GM23338 (cell line): ENCODE data around the gene DOCK2. TPM values are rescaled to one million over a fixed set of nuclear protein-coding genes. Genes with fewer than 3 reads are reported as not detected.
A peak's percentile ranks its signal among the peaks of the same experiment; 100 is the strongest.

Experiments
- ATAC-seq: fragments of 200-7000 bp; cut with Tn5 transposase; 3 replicates; pipeline ENCODE4 v1.9.1; 2020
- DNase-seq: peaks from one replicate; pipeline ENCODE4 v3.0.0-alpha.2; 2015; ENCODE audit warnings: low spot score
- H2AFZ ChIP-seq: fragments of 200-600 bp; sonication (generic); 2 replicates; pipeline ENCODE4 v1.8.0; 2016; ENCODE audit warnings: antibody characterized with exemption, mild to moderate bottlenecking, moderate library complexity
- H3F3A ChIP-seq: fragments of 200-600 bp; sonication (generic); replicated peaks from 2 replicates; pipeline ENCODE4 v1.8.0; 2017; ENCODE audit warnings: antibody characterized with exemption, mixed run types, low read depth
- H3K27ac ChIP-seq: fragments of 200-600 bp; sonication (generic); 2 replicates; pipeline ENCODE4 v1.6.1; 2016; ENCODE audit warnings: low read depth
- H3K27me3 ChIP-seq: fragments of 200-600 bp; sonication (generic); 2 replicates; pipeline ENCODE4 v1.8.0; 2016; ENCODE audit warnings: mild to moderate bottlenecking, mixed run types, moderate library complexity; ENCODE audit not compliant: insufficient read depth
- H3K36me3 ChIP-seq: fragments of 200-600 bp; sonication (generic); 2 replicates; pipeline ENCODE4 v1.8.0; 2016; ENCODE audit warnings: mild to moderate bottlenecking; ENCODE audit not compliant: insufficient read depth
- H3K4me1 ChIP-seq: fragments of 200-600 bp; sonication (generic); 2 replicates; pipeline ENCODE4 v1.8.0; 2016; ENCODE audit warnings: mild to moderate bottlenecking, moderate library complexity; ENCODE audit not compliant: insufficient read depth
- H3K4me2 ChIP-seq: fragments of 200-600 bp; sonication (generic); 2 replicates; pipeline ENCODE4 v1.7.1; 2017; ENCODE audit warnings: mixed run types
- H3K4me3 ChIP-seq: fragments of 200-600 bp; sonication (generic); 2 replicates; pipeline ENCODE4 v1.6.1; 2016; ENCODE audit warnings: mixed run types
- H3K79me2 ChIP-seq: fragments of 200-600 bp; sonication (generic); replicated peaks from 2 replicates; pipeline ENCODE4 v1.8.0; 2017; ENCODE audit warnings: mild to moderate bottlenecking; ENCODE audit not compliant: insufficient read depth
- H3K9me2 ChIP-seq: fragments of 200-600 bp; sonication (generic); 2 replicates; pipeline ENCODE4 v1.8.0; 2017; ENCODE audit not compliant: insufficient read depth
- H4K20me1 ChIP-seq: fragments of 200-600 bp; sonication (generic); replicated peaks from 2 replicates; pipeline ENCODE4 v1.8.0; 2017; ENCODE audit warnings: mild to moderate bottlenecking; ENCODE audit not compliant: insufficient read depth
- H3K27ac Mint-ChIP-seq: 2 replicates; pipeline ENCODE4 v1.8.0; 2020; ENCODE audit warnings: inconsistent platforms, mild to moderate bottlenecking, moderate library complexity, mixed read lengths
- H3K27me3 Mint-ChIP-seq: 3 replicates; pipeline ENCODE4 v1.8.0; 2022; ENCODE audit warnings: low read depth, mild to moderate bottlenecking, moderate library complexity, mixed read lengths, inconsistent platforms; ENCODE audit not compliant: insufficient read depth, poor library complexity
- H3K36me3 Mint-ChIP-seq: 3 replicates; pipeline ENCODE4 v1.8.0; 2021; ENCODE audit warnings: low read depth, mild to moderate bottlenecking, inconsistent platforms, moderate library complexity, mixed read lengths
- H3K4me1 Mint-ChIP-seq: 3 replicates; pipeline ENCODE4 v1.8.0; 2020; ENCODE audit warnings: mild to moderate bottlenecking, inconsistent platforms, mixed read lengths
- H3K4me3 Mint-ChIP-seq: 3 replicates; pipeline ENCODE4 v1.8.0; 2021; ENCODE audit warnings: moderate library complexity, mild to moderate bottlenecking, inconsistent platforms, mixed read lengths
- H3K9me3 Mint-ChIP-seq: 3 replicates; pipeline ENCODE4 v1.8.0; 2020; ENCODE audit warnings: moderate library complexity, mild to moderate bottlenecking, inconsistent platforms, mixed read lengths
- CREB1 ChIP-seq: fragments of 250-450 bp; sonication (Bioruptor Pico); IDR thresholded peaks from 2 replicates; pipeline ENCODE4 v1.5.0; 2020; ENCODE audit warnings: low read depth, mild to moderate bottlenecking, moderate library complexity
- EZH2 ChIP-seq: fragments of 200-600 bp; sonication (generic); IDR thresholded peaks from one replicate; pipeline ENCODE4 v1.8.0; 2017; ENCODE audit warnings: antibody characterized with exemption, mild to moderate bottlenecking, low read depth; ENCODE audit not compliant: unreplicated experiment
- EZH2phosphoT487 ChIP-seq: fragments of 200-600 bp; sonication (generic); IDR thresholded peaks from one replicate; pipeline ENCODE4 v1.8.1; 2018; ENCODE audit warnings: antibody characterized with exemption; ENCODE audit not compliant: unreplicated experiment
- JUNB ChIP-seq: IDR thresholded peaks from one replicate; pipeline ENCODE4 v1.6.1; 2016; ENCODE audit warnings: antibody characterized with exemption; ENCODE audit not compliant: unreplicated experiment
- NANOG ChIP-seq: IDR thresholded peaks from 2 replicates; pipeline ENCODE4 v1.6.1; 2016; ENCODE audit warnings: antibody characterized with exemption, borderline replicate concordance
- POLR2AphosphoS5 ChIP-seq: IDR thresholded peaks from 2 replicates; pipeline ENCODE4 v1.6.1; 2016; ENCODE audit warnings: antibody characterized with exemption, low read depth
- STAT1 ChIP-seq: IDR thresholded peaks from one replicate; pipeline ENCODE4 v1.6.1; 2016; ENCODE audit warnings: antibody characterized with exemption; ENCODE audit not compliant: unreplicated experiment
- ZNF114 ChIP-seq: fragments of 250-450 bp; sonication (Bioruptor Pico); IDR thresholded peaks from 2 replicates; pipeline ENCODE4 v1.5.0; 2020; ENCODE audit warnings: mild to moderate bottlenecking, moderate library complexity
- ZNF331 ChIP-seq: fragments of 250-450 bp; sonication (Bioruptor Pico); IDR thresholded peaks from 2 replicates; pipeline ENCODE4 v1.5.0; 2020; ENCODE audit warnings: low read depth, mild to moderate bottlenecking, moderate library complexity
- polyA plus RNA-seq: library from polyadenylated mRNA; unstranded; fragments of >200 nt; fragmentation: Nextera tagmentation; extraction: Ambion mirVana; gene quantifications from 2 replicates; pipeline ENCODE4 v1.2.1, GENCODE V29; 2016
- total RNA-seq: library from RNA; depleted of rRNA; stranded (reverse); fragments of >200 nt; shearing (Covaris generic); gene quantifications from 2 replicates; pipeline ENCODE4 v1.2.3, GENCODE V29; 2014
- TF ChIP-seq, protein P1 (sequence below), 2 experiments: fragments of 200-600 bp in 1 of 2; sonication (generic) in 1 of 2; conservative IDR thresholded peaks; 2 replicates each; pipeline versions ENCODE4 v1.5.1 to v1.6.1; 2016 to 2017; ENCODE audit warnings: antibody characterized with exemption in 2 of 2, low read depth in 2 of 2, mild to moderate bottlenecking in 2 of 2, moderate library complexity in 1 of 2
- TF ChIP-seq, protein P2 (sequence below): IDR thresholded peaks from 2 replicates; pipeline ENCODE4 v1.6.1; 2016; ENCODE audit warnings: antibody characterized with exemption
- TF ChIP-seq, protein P3 (sequence below): IDR thresholded peaks from one replicate; pipeline ENCODE4 v1.6.1; 2018; ENCODE audit warnings: antibody characterized with exemption; ENCODE audit not compliant: unreplicated experiment
- TF ChIP-seq, protein P4 (sequence below): fragments of 250-450 bp; sonication (Bioruptor Pico); IDR thresholded peaks from 2 replicates; pipeline ENCODE4 v1.5.0; 2020; ENCODE audit warnings: mild to moderate bottlenecking, moderate library complexity

DOCK2 gene
- total and polyA plus RNA-seq, 2 experiments from 2014 or later: 3.7 to 9.4 TPM

DNA sequence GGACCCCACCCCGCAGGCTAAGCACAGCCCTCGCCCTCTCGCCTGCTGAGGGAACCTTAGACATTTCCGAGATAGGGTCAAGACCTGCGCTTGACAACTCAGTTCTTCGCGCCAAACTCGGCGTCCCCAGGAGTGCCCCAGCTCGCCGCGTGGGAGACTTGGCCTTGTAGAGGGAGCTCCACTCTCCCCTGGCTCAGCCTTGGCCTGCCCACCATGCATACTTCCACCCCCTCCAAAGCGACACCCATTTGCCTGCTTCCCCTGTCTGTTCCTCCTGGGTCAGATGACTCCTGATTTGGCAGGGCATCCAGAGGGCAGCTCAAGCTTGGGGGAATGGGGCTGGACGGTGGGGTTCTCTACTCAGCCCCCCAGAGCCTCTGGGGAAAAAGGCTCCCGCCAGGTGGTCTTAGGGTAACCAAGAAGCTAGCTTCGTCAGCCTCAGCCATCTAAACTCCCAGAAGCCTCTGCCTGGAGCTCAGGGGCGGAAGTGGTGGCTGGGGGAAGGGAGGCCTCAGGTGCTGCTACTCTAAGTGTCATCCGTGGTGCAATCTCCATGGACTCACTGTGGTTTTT, 560 bp downstream of the DOCK2 start:
- Mint-ChIP-seq H3K27me3 (peaks cover 17% of the 10 kb centered on the region), H3K9me3 (peaks cover 9% of the 10 kb centered on the region; the same call in 2 of the 3 replicates), H3K4me1 (peaks cover 11% of the 10 kb centered on the region), H3K36me3 (no peaks in the 10 kb centered on the region; the same call in 2 of the 3 replicates), H3K4me3 (peak overlapping the region; percentile 80; the same call in 2 of the 3 replicates), H3K27ac (no peak overlapping the region)
- Histone ChIP-seq H2AFZ (peak overlapping the region; percentile 97), H3K79me2 (no peaks in the 10 kb centered on the region), H3K27ac (no peak overlapping the region), H3K27me3 (peaks cover 16% of the 10 kb centered on the region), H3K36me3 (no peaks in the 10 kb centered on the region), H3K4me1 (peaks cover 15% of the 10 kb centered on the region), H4K20me1 (no peaks in the 10 kb centered on the region), H3K4me2 (peak overlapping the region; percentile 92), H3K9me2 (no peaks in the 10 kb centered on the region), H3F3A (no peaks in the 10 kb centered on the region), H3K4me3 (peak overlapping the region; percentile 86)
- no peak for DNase-seq
- TF ChIP-seq STAT1 (no peak), EZH2 (no peak), NANOG (no peak), ZNF114 (CRISPR knock-in tag) (no peak), POLR2AphosphoS5 (no peak), EZH2phosphoT487 (no peak), CREB1 (no peak), ZNF331 (CRISPR knock-in tag) (no peak), JUNB (no peak)
- TF ChIP-seq, protein P1, sequence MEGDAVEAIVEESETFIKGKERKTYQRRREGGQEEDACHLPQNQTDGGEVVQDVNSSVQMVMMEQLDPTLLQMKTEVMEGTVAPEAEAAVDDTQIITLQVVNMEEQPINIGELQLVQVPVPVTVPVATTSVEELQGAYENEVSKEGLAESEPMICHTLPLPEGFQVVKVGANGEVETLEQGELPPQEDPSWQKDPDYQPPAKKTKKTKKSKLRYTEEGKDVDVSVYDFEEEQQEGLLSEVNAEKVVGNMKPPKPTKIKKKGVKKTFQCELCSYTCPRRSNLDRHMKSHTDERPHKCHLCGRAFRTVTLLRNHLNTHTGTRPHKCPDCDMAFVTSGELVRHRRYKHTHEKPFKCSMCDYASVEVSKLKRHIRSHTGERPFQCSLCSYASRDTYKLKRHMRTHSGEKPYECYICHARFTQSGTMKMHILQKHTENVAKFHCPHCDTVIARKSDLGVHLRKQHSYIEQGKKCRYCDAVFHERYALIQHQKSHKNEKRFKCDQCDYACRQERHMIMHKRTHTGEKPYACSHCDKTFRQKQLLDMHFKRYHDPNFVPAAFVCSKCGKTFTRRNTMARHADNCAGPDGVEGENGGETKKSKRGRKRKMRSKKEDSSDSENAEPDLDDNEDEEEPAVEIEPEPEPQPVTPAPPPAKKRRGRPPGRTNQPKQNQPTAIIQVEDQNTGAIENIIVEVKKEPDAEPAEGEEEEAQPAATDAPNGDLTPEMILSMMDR (conservative IDR thresholded peaks at IDR 0.05; ENCODE audit: low read depth in 2 of 2): no peak
- TF ChIP-seq, protein P2, sequence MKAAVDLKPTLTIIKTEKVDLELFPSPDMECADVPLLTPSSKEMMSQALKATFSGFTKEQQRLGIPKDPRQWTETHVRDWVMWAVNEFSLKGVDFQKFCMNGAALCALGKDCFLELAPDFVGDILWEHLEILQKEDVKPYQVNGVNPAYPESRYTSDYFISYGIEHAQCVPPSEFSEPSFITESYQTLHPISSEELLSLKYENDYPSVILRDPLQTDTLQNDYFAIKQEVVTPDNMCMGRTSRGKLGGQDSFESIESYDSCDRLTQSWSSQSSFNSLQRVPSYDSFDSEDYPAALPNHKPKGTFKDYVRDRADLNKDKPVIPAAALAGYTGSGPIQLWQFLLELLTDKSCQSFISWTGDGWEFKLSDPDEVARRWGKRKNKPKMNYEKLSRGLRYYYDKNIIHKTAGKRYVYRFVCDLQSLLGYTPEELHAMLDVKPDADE: no peak
- TF ChIP-seq, protein P3, sequence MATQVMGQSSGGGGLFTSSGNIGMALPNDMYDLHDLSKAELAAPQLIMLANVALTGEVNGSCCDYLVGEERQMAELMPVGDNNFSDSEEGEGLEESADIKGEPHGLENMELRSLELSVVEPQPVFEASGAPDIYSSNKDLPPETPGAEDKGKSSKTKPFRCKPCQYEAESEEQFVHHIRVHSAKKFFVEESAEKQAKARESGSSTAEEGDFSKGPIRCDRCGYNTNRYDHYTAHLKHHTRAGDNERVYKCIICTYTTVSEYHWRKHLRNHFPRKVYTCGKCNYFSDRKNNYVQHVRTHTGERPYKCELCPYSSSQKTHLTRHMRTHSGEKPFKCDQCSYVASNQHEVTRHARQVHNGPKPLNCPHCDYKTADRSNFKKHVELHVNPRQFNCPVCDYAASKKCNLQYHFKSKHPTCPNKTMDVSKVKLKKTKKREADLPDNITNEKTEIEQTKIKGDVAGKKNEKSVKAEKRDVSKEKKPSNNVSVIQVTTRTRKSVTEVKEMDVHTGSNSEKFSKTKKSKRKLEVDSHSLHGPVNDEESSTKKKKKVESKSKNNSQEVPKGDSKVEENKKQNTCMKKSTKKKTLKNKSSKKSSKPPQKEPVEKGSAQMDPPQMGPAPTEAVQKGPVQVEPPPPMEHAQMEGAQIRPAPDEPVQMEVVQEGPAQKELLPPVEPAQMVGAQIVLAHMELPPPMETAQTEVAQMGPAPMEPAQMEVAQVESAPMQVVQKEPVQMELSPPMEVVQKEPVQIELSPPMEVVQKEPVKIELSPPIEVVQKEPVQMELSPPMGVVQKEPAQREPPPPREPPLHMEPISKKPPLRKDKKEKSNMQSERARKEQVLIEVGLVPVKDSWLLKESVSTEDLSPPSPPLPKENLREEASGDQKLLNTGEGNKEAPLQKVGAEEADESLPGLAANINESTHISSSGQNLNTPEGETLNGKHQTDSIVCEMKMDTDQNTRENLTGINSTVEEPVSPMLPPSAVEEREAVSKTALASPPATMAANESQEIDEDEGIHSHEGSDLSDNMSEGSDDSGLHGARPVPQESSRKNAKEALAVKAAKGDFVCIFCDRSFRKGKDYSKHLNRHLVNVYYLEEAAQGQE: no peak
- TF ChIP-seq, protein P4, sequence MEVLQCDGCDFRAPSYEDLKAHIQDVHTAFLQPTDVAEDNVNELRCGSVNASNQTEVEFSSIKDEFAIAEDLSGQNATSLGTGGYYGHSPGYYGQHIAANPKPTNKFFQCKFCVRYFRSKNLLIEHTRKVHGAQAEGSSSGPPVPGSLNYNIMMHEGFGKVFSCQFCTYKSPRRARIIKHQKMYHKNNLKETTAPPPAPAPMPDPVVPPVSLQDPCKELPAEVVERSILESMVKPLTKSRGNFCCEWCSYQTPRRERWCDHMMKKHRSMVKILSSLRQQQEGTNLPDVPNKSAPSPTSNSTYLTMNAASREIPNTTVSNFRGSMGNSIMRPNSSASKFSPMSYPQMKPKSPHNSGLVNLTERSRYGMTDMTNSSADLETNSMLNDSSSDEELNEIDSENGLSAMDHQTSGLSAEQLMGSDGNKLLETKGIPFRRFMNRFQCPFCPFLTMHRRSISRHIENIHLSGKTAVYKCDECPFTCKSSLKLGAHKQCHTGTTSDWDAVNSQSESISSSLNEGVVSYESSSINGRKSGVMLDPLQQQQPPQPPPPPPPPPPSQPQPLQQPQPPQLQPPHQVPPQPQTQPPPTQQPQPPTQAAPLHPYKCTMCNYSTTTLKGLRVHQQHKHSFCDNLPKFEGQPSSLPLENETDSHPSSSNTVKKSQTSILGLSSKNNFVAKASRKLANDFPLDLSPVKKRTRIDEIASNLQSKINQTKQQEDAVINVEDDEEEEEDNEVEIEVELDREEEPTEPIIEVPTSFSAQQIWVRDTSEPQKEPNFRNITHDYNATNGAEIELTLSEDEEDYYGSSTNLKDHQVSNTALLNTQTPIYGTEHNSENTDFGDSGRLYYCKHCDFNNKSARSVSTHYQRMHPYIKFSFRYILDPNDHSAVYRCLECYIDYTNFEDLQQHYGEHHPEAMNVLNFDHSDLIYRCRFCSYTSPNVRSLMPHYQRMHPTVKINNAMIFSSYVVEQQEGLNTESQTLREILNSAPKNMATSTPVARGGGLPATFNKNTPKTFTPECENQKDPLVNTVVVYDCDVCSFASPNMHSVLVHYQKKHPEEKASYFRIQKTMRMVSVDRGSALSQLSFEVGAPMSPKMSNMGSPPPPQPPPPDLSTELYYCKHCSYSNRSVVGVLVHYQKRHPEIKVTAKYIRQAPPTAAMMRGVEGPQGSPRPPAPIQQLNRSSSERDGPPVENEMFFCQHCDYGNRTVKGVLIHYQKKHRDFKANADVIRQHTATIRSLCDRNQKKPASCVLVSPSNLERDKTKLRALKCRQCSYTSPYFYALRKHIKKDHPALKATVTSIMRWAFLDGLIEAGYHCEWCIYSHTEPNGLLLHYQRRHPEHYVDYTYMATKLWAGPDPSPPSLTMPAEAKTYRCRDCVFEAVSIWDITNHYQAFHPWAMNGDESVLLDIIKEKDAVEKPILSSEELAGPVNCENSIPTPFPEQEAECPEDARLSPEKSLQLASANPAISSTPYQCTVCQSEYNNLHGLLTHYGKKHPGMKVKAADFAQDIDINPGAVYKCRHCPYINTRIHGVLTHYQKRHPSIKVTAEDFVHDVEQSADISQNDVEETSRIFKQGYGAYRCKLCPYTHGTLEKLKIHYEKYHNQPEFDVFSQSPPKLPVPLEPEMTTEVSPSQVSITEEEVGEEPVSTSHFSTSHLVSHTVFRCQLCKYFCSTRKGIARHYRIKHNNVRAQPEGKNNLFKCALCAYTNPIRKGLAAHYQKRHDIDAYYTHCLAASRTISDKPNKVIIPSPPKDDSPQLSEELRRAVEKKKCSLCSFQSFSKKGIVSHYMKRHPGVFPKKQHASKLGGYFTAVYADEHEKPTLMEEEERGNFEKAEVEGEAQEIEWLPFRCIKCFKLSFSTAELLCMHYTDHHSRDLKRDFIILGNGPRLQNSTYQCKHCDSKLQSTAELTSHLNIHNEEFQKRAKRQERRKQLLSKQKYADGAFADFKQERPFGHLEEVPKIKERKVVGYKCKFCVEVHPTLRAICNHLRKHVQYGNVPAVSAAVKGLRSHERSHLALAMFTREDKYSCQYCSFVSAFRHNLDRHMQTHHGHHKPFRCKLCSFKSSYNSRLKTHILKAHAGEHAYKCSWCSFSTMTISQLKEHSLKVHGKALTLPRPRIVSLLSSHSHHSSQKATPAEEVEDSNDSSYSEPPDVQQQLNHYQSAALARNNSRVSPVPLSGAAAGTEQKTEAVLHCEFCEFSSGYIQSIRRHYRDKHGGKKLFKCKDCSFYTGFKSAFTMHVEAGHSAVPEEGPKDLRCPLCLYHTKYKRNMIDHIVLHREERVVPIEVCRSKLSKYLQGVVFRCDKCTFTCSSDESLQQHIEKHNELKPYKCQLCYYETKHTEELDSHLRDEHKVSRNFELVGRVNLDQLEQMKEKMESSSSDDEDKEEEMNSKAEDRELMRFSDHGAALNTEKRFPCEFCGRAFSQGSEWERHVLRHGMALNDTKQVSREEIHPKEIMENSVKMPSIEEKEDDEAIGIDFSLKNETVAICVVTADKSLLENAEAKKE: no peak
- peak; percentile 46 for ATAC-seq
